ENCODE measurements around the gene NRF1. TPM values are rescaled to one million over a fixed set of nuclear protein-coding genes. Genes with fewer than 3 reads are reported as not detected.

Gene NRF1
- total RNA-seq, 4 donors from 2014 or later = 12.3 to 26.2 (median 19.7) TPM

DNA sequence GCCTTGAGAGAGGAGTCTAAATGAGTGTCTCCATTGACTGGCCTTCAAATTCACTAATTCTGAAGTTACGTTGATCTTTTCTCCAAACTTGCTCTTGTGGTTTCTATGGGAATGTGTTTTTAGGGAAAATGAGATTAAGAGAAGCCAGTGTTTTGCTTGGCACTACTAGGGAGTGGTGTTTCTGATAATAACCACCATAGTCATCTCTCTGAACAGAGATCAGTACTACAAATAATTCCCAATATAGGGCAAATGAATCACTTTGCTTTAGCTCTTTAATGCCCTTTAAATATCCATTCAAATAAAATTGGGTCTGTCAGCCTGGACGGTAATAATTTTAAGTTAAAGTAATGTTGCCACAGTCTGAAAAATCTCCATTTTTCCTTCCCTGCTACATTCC lies 90.8 kb downstream of the NRF1 start:
- Histone ChIP-seq H3K4me3 (no peak overlapping the region), H3K36me3 (peaks cover 0 to 16% (median 0%) of the 10 kb centered on the region in 3 donors), H3K27ac (no peak overlapping the region), H3K9me3 (no peaks in the 10 kb centered on the region), H3K27me3 (no peaks in the 10 kb centered on the region), H3K4me1 (peaks cover 0 to 14% (median 0%) of the 10 kb centered on the region in 4 donors)
- 31 to 47% methylated on average over 2 of the region's 2 CpGs for WGBS, 2 donors
- TF ChIP-seq EP300 (IDR thresholded peaks at IDR 0.05) (no peak), POLR2A (IDR thresholded peaks at IDR 0.05) (no peak)
- TF ChIP-seq, protein P1, sequence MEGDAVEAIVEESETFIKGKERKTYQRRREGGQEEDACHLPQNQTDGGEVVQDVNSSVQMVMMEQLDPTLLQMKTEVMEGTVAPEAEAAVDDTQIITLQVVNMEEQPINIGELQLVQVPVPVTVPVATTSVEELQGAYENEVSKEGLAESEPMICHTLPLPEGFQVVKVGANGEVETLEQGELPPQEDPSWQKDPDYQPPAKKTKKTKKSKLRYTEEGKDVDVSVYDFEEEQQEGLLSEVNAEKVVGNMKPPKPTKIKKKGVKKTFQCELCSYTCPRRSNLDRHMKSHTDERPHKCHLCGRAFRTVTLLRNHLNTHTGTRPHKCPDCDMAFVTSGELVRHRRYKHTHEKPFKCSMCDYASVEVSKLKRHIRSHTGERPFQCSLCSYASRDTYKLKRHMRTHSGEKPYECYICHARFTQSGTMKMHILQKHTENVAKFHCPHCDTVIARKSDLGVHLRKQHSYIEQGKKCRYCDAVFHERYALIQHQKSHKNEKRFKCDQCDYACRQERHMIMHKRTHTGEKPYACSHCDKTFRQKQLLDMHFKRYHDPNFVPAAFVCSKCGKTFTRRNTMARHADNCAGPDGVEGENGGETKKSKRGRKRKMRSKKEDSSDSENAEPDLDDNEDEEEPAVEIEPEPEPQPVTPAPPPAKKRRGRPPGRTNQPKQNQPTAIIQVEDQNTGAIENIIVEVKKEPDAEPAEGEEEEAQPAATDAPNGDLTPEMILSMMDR (IDR thresholded peaks at IDR 0.05) = no peak
- no peak for DNase-seq (ENCODE audit: low spot score in 2 of 2)

DNA sequence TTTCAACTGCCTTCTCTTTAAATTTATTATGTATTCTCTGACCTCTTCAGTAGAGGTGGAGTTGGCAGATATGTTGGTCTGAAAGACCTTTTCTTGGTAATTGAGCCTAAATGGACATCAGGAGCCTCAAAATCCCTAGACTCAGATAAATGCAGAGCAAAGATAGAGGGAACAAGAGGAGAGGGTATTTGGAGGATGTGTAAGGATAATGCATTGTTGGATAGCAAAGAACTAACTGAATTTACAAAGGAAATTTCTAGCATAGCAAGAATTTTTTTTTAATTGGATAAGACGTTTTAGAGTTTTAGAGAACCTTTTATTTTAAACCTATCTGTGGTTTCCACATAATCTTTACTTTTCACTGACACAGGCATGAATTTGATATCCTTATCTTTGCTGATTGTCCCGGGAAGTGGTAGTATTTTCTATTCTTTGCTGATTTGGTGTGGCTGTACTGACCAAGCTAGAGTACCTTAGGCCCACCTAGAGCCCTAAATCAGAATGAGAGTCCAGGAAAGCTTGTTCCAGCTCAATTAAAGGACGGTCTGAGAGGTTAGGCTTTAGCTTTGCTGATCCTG lies 91.3 kb downstream of the NRF1 start:
- Histone ChIP-seq H3K27me3 (no peaks in the 10 kb centered on the region), H3K4me3 (no peak overlapping the region), H3K27ac (no peak overlapping the region), H3K36me3 (peaks cover 0 to 14% (median 0%) of the 10 kb centered on the region in 3 donors), H3K4me1 (peaks cover 0 to 14% (median 0%) of the 10 kb centered on the region in 4 donors), H3K9me3 (no peaks in the 10 kb centered on the region)
- TF ChIP-seq EP300 (IDR thresholded peaks at IDR 0.05) (no peak), POLR2A (IDR thresholded peaks at IDR 0.05) (no peak)
- TF ChIP-seq, protein P1 (IDR thresholded peaks at IDR 0.05) = no peak
- WGBS, 2 donors = 55 to 66% methylated on average over 3 of the region's 3 CpGs
- no peak for DNase-seq (ENCODE audit: low spot score in 2 of 2)

DNA sequence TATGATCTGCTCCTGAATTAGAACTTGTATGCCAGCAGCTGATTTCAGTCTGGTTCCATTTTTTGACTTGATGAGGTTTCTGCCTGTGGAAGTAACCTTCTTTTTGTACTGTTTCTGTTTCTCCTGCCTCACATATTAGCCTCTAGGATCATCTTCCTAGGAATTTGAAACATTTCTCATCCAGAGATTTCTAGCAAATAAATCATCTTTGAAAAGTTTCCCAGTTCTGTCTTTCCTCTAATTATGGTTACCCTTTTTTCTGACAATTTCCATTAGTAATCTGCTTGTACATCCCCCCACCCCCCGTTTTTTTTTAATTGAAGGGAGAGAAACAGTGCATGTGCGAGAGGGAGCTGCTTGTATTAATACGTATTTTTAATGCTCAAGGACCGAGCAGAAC lies 92.2 kb downstream of the NRF1 start:
- no peaks in the 10 kb centered on the region for H3K27me3 ChIP-seq
- H3K36me3 ChIP-seq = peaks cover 0 to 19% (median 0%) of the 10 kb centered on the region in 3 donors
- H3K27ac ChIP-seq = no peak overlapping the region
- no peak for TF ChIP-seq EP300 (IDR thresholded peaks at IDR 0.05)
- TF ChIP-seq, protein P1 (IDR thresholded peaks at IDR 0.05) = no peak
- TF ChIP-seq POLR2A (IDR thresholded peaks at IDR 0.05) = no peak
- WGBS, 2 donors = 88 to 90% methylated on average over 4 of the region's 4 CpGs
- H3K9me3 ChIP-seq = no peaks in the 10 kb centered on the region
- peaks cover 0 to 14% (median 0%) of the 10 kb centered on the region in 4 donors for H3K4me1 ChIP-seq
- no peak for DNase-seq (ENCODE audit: low spot score in 2 of 2)
- H3K4me3 ChIP-seq = no peak overlapping the region

DNA sequence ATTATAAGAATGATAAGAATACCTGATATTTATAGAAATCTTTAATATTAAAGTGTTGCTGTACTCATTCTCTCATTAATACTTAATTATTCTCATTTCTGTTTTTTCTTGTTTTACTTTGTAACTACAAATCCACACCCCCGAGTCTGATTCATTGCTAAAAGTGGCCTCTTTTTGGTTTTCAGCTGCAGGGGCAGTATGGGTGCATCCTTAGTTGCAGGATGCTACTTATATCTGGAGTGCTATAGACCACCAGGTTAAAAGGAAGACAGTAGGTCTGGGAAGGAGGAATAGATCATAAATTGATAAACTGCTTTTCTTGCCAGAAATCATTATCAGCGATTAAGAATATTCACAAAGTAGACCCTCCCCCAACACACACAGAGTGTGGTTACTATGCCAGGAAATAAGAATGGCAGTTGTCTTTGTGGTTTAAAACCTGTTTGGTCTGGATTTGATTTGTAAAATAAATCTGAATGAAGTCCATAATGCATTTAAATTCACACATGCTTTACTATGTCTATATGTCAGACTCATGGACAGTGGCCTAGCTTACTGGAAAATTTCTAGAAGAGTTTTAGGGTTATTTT lies 96.5 kb downstream of the NRF1 start:
- no peaks in the 10 kb centered on the region for H3K9me3 ChIP-seq
- no peak for DNase-seq (ENCODE audit: low spot score in 2 of 2)
- TF ChIP-seq EP300 (IDR thresholded peaks at IDR 0.05) (no peak), POLR2A (IDR thresholded peaks at IDR 0.05) (no peak)
- TF ChIP-seq, protein P1 (IDR thresholded peaks at IDR 0.05) = no peak
- 82 to 84% methylated on average over 2 of the region's 2 CpGs for WGBS, 2 donors
- no peaks in the 10 kb centered on the region for H3K27me3 ChIP-seq
- peaks cover 0 to 3% (median 0%) of the 10 kb centered on the region in 4 donors for H3K4me1 ChIP-seq
- no peak overlapping the region for H3K4me3 ChIP-seq
- no peak overlapping the region for H3K27ac ChIP-seq
- peaks cover 0 to 62% (median 10%) of the 10 kb centered on the region in 3 donors for H3K36me3 ChIP-seq

DNA sequence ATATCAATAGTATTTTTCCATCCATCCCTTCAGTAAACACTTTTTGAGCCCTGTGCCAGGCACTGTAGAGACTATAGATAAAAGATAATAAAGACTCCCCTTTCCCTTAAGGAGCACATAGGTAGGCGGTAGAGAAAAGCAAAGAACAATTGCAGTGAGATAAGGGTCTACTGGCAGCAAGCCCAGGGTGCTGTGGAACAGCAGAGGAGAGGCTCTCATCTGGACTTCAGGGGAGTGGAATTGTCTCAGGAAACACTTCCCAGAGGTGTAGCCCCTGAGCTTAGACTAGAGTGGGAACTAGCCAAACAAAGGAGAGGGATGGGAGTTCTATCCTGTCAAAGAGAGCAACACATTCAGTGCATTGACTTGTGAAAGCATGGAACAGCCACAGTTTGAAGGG lies 102.0 kb downstream of the NRF1 start:
- Histone ChIP-seq H3K4me3 (no peak overlapping the region), H3K27me3 (no peaks in the 10 kb centered on the region), H3K4me1 (no peaks in the 10 kb centered on the region), H3K9me3 (no peaks in the 10 kb centered on the region), H3K36me3 (peaks cover 0 to 97% (median 21%) of the 10 kb centered on the region in 3 donors), H3K27ac (no peak overlapping the region)
- no peak for DNase-seq (ENCODE audit: low spot score in 2 of 2)
- TF ChIP-seq, protein P1 (IDR thresholded peaks at IDR 0.05) = no peak
- TF ChIP-seq EP300 (IDR thresholded peaks at IDR 0.05) (no peak), POLR2A (IDR thresholded peaks at IDR 0.05) (no peak)
- WGBS, 2 donors = 90 to 98% methylated on average over 1 of the region's 1 CpG

Measured in tibial nerve (tissue), 4 donors.